Naive thymus-derived CD4-positive, alpha-beta T cell (primary cell): ENCODE measurements around the gene RNF32. TPM values are rescaled to one million over a fixed set of nuclear protein-coding genes. Genes with fewer than 3 reads are reported as not detected.

Source experiments
- ATAC-seq: fragments of 150-1000 bp; cut with Tn5 transposase; 2 replicates; pipeline ENCODE4 v1.10.0; 2021; ENCODE audit warnings: mild to moderate bottlenecking, moderate library complexity
- CTCF ChIA-PET: fragments of 350-600 bp; sonication (Branson Sonifier 250); formaldehyde crosslinking; loops from one replicate; lab custom pipeline; 2021; ENCODE audit warnings: antibody characterized with exemption; lab: Charles Lee
- POLR2A ChIA-PET: fragments of 350-600 bp; sonication (Branson Sonifier 250); formaldehyde crosslinking; loops from one replicate; lab custom pipeline; 2021; ENCODE audit warnings: antibody characterized with exemption, inconsistent platforms; lab: Charles Lee
- DNase-seq, 9 donors: peaks; one replicate each; pipeline versions ENCODE4 v3.0.0 to v3.0.0-alpha.2; 2020 to 2022; ENCODE audit warnings: mixed read lengths in 1 of 9
- H3K27ac ChIP-seq: one replicate; pipeline ENCODE4 v1.7.0; 2013; ENCODE audit warnings: mild to moderate bottlenecking, low read depth, low read length, moderate library complexity
- H3K27me3 ChIP-seq, 2 donors: one replicate each; pipeline ENCODE4 v1.7.0; 2013; ENCODE audit warnings: low read length in 2 of 2, mild to moderate bottlenecking in 2 of 2, moderate library complexity in 2 of 2; ENCODE audit not compliant: control insufficient read depth in 2 of 2, insufficient read depth in 2 of 2
- H3K36me3 ChIP-seq, 3 experiments: 1 replicate in 2 of 3; 2 replicates in 1 of 3; pipeline ENCODE4 v1.7.0; 2013; ENCODE audit warnings: low read length in 3 of 3, mild to moderate bottlenecking in 3 of 3, moderate library complexity in 1 of 3; ENCODE audit not compliant: insufficient read depth in 3 of 3, control insufficient read depth in 2 of 3
- H3K4me1 ChIP-seq, 2 donors: one replicate each; pipeline ENCODE4 v1.7.0; 2013; ENCODE audit warnings: low read length in 2 of 2, mild to moderate bottlenecking in 2 of 2, moderate library complexity in 1 of 2; ENCODE audit not compliant: control insufficient read depth in 2 of 2, insufficient read depth in 2 of 2
- H3K4me3 ChIP-seq: 2 replicates; pipeline ENCODE4 v1.7.0; 2013; ENCODE audit warnings: mild to moderate bottlenecking, low read length
- H3K9me3 ChIP-seq, 3 experiments: 1 replicate in 2 of 3; 2 replicates in 1 of 3; pipeline ENCODE4 v1.7.0; 2013; ENCODE audit warnings: low read length in 3 of 3; ENCODE audit not compliant: control insufficient read depth in 2 of 3
- H3K27ac Mint-ChIP-seq, 9 donors: one replicate each; pipeline ENCODE4 v1.8.0; 2020 to 2022; ENCODE audit warnings: mixed read lengths in 9 of 9, mild to moderate bottlenecking in 8 of 9, moderate library complexity in 5 of 9, inconsistent platforms in 2 of 9
- H3K27me3 Mint-ChIP-seq, 5 donors: one replicate each; pipeline ENCODE4 v1.8.0; 2021 to 2022; ENCODE audit warnings: mixed read lengths in 5 of 5, mild to moderate bottlenecking in 1 of 5
- H3K36me3 Mint-ChIP-seq, 5 donors: one replicate each; pipeline ENCODE4 v1.8.0; 2020 to 2022; ENCODE audit warnings: mixed read lengths in 5 of 5, mild to moderate bottlenecking in 3 of 5, inconsistent platforms in 1 of 5
- H3K4me1 Mint-ChIP-seq, 7 donors: one replicate each; pipeline ENCODE4 v1.8.0; 2020 to 2022; ENCODE audit warnings: mixed read lengths in 7 of 7, mild to moderate bottlenecking in 3 of 7, inconsistent platforms in 1 of 7
- H3K4me3 Mint-ChIP-seq, 10 donors: one replicate each; pipeline ENCODE4 v1.8.0; 2020 to 2022; ENCODE audit warnings: mild to moderate bottlenecking in 10 of 10, mixed read lengths in 10 of 10, moderate library complexity in 6 of 10, inconsistent platforms in 2 of 10
- H3K9me3 Mint-ChIP-seq, 11 donors: one replicate each; pipeline ENCODE4 v1.8.0; 2020 to 2022; ENCODE audit warnings: mixed read lengths in 11 of 11, mild to moderate bottlenecking in 4 of 11, inconsistent platforms in 1 of 11, moderate library complexity in 1 of 11
- intact Hi-C, 2 donors: fragments of 100-400 bp; cut with micrococcal nuclease; formaldehyde crosslinking; loops; one replicate each; pipeline ENCODE4 v1.15.1; 2023
- polyA plus RNA-seq, 2 donors: library from polyadenylated mRNA; unstranded; fragments of 300-500 nt; fragmentation: Illumina TruSeq; gene quantifications; one replicate each; pipeline ENCODE4 v1.2.3, GENCODE V29; 2021
- total RNA-seq, 6 experiments: library from RNA in 5 of 6; stranded (reverse) in 5 of 6; gene quantifications; 1 replicate in 5 of 6; 2 replicates in 1 of 6; pipeline ENCODE4 v1.2.3 and lab custom pipeline; 2021 to 2026

The RNF32 gene
- total and polyA plus RNA-seq, 7 experiments from 2014 or later, result 0.66 to 2.1 (median 0.85) TPM; not detected in 2

DNA sequence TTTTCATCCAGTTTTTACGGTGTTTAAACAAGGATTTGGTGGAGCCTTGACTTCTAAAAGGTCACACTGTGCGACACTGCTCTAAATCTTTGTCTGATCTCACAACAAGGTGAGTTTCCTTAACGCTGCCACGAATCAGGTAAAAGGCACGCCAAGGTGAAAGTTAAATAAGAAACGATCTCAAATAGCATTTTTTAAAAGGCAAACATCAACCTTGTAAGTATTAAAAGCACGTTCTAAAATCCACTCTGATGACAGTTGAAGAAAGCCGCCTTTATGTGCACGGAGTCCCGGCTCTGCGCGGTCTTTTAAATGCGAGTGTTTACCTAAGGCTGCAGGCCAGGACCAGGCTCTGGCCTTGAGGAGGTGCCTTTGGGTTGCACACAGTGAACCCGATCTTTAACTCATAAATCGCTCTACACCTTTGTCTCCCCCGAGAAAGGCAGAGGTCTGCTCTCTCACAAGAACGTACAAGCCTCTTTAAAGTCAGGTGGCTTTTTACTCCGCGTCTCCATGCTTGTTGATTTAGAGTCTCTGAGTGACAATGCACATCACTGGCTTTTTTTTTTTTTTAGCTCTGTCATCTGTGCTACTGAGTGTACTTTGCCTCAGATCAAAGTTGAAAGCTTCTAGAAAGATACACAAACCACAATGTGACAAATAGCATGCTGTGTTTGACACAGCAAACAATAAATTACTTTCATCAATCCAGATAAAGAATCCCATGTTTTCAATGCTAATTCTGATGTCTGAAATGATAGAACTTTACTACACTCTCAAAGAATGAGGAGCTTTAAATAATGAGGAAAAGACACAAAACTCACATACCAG is 25.9 kb upstream of the RNF32 start:
- ChIA-PET POLR2A (no interaction called here), CTCF (no interaction called here)
- Histone ChIP-seq H3K4me3 (no peak overlapping the region), H3K27ac (no peak overlapping the region), H3K4me1 (peaks cover 14 to 22% of the 10 kb centered on the region in 2 donors), H3K27me3 (peaks cover 0 to 4% of the 10 kb centered on the region in 2 donors), H3K36me3 (no peaks in the 10 kb centered on the region), H3K9me3 (no peaks in the 10 kb centered on the region)
- Mint-ChIP-seq H3K9me3 (peaks cover 0 to 4% (median 0%) of the 10 kb centered on the region in 11 donors), H3K4me3 (peak overlapping the region in 1 of 10 donors; percentile 73), H3K4me1 (peaks cover 15 to 49% (median 32%) of the 10 kb centered on the region in 7 donors), H3K36me3 (peaks cover 0 to 22% (median 0%) of the 10 kb centered on the region in 5 donors), H3K27me3 (peaks cover 39 to 68% (median 49%) of the 10 kb centered on the region in 5 donors), H3K27ac (peak overlapping the region in 1 of 9 donors; percentile 67)
- DNase-seq, result no peak
- intact Hi-C loops, result loop anchor here in 1 of 2 donors (10.0 kb wide), 1 partner anchor 280 kb away; the partner anchor contains the start of gene LMBR1
- no peak for ATAC-seq

DNA sequence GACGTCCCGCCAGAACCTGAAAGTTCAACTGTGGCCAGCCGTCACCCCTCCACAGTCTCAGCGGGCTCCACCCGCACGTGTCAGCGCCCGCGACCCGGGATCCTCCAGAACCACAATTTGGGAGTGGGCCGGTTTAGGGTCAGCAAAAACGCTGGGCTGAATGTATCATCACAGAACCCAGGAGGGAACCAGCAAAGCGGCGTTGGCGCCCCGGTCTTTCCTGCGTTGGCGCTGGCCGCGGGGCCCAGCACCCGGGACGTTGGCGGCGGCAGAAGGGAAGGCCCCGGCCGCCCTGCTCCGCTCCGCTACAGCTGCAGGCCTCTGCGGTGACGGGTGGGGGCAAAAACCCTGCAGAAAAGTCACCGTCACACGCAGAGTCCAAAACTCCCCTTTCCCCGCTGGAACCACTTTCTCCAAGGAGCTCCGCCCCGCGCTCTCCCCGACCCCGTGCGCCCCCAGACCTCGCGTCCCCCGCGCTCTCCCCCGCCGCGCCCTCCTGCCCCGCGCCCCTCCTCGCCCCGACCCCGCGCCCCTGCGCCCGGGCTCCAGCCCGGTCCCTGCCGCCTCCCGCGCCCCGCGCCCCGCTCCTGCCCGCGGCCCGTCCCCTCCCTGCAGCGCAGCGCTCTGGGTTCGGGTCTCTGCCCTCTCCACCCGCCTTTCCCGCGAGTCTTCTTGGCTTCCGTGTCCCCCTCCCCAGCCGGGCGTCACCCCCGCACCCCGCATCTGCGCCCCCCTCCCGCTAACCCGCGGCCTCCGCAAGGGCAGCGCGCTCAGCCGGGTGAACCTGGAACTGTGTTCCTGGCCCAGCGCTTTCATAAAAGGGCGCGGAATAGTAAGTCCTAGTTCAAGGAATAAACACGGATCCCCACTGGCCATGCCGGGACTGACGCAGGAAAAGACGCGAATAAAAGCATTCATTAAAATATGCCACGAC is 24.0 kb upstream of the RNF32 start:
- H3K4me1 Mint-ChIP-seq, result peaks cover 15 to 41% (median 28%) of the 10 kb centered on the region in 7 donors
- H3K4me1 ChIP-seq, result peaks cover 14 to 22% of the 10 kb centered on the region in 2 donors
- peaks cover 0 to 15% (median 6%) of the 10 kb centered on the region in 11 donors for H3K9me3 Mint-ChIP-seq
- H3K27me3 Mint-ChIP-seq, result peaks cover 45 to 71% (median 56%) of the 10 kb centered on the region in 5 donors
- POLR2A ChIA-PET, result no interaction called here
- peaks cover 0 to 4% of the 10 kb centered on the region in 2 donors for H3K27me3 ChIP-seq
- H3K4me3 ChIP-seq, result no peak overlapping the region
- no peaks in the 10 kb centered on the region for H3K36me3 ChIP-seq
- peaks cover 0 to 29% (median 3%) of the 10 kb centered on the region in 5 donors for H3K36me3 Mint-ChIP-seq
- peak overlapping the region in 8 of 10 donors; percentile 21 to 64 (median 46) for H3K4me3 Mint-ChIP-seq
- H3K9me3 ChIP-seq, result peaks cover 0 to 5% (median 0%) of the 10 kb centered on the region in 3 experiments
- H3K27ac Mint-ChIP-seq, result no peak overlapping the region
- no peak for DNase-seq
- intact Hi-C loops, result loop anchor here in 1 of 2 donors (10.0 kb wide), 1 partner anchor 278 kb away; the partner anchor contains the start of gene LMBR1
- H3K27ac ChIP-seq, result no peak overlapping the region
- CTCF ChIA-PET, result no interaction called here
- no peak for ATAC-seq

DNA sequence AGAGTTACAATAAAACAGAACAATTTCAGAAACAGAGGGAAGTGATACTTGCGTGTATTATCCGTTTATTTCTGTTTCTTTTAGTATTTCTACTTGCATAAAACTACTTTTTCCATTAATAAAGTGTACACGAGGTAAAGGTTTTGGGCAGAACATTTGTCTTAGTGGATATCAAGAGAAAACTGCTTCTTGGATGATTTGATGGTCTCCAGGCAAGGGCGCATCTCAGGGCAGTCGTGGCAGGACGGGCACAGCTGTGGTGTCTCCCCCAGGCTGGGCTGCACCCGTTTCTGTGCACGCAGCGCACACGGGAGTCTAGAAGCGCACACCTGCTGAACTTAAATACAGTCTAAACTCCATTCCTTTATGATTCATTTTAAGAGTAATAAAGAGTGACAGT is 23.4 kb upstream of the RNF32 start:
- H3K27me3 Mint-ChIP-seq, result peaks cover 49 to 75% (median 57%) of the 10 kb centered on the region in 5 donors
- CTCF ChIA-PET, result no interaction called here
- H3K9me3 Mint-ChIP-seq, result peaks cover 0 to 21% (median 7%) of the 10 kb centered on the region in 11 donors
- POLR2A ChIA-PET, result no interaction called here
- ATAC-seq (no peak), DNase-seq (no peak)
- peaks cover 0 to 30% (median 3%) of the 10 kb centered on the region in 5 donors for H3K36me3 Mint-ChIP-seq
- H3K4me1 ChIP-seq, result peaks cover 11 to 16% of the 10 kb centered on the region in 2 donors
- peaks cover 0 to 4% of the 10 kb centered on the region in 2 donors for H3K27me3 ChIP-seq
- intact Hi-C loops, result loop anchor here in 1 of 2 donors (10.0 kb wide), 1 partner anchor 278 kb away; the partner anchor contains the start of gene LMBR1
- H3K4me1 Mint-ChIP-seq, result peaks cover 12 to 36% (median 22%) of the 10 kb centered on the region in 7 donors
- no peak overlapping the region for H3K27ac ChIP-seq
- H3K9me3 ChIP-seq, result peaks cover 0 to 5% (median 0%) of the 10 kb centered on the region in 3 experiments
- H3K4me3 Mint-ChIP-seq, result peak overlapping the region in 8 of 10 donors; percentile 34 to 64 (median 46)
- H3K27ac Mint-ChIP-seq, result no peak overlapping the region
- H3K4me3 ChIP-seq, result no peak overlapping the region
- H3K36me3 ChIP-seq, result no peaks in the 10 kb centered on the region

DNA sequence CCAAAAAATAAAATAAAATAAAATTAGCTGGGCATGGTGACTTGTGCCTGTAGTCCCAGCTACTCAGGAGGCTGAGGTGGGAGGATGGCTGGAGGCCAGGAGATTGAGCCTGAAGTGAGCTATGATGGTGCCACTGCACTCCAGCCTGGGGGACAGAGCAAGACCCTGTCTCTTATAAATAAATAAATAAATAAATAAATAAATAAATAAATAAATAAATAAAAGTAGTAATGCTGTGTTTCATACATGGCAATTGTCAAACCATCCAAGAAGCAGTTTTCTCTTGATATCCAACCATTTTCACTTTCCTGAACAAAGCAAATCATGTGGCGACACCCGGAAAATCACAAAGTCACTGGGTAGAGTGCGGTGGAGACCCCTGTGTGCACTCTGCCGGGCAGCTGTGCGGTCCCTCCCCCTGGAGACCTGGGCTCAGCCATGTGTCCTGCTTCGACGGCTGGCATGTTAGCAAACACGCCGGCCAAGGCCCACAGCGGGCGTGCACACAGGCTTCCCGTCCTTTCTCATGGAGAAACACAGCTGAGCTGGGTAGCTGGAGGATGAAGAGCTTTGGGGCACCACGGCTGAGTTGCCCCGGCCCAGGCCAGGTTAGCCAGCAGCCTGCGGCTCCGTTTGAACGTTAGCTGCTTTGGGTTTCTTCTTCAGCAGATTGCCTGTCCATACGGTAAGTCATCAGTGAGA is 22.3 kb upstream of the RNF32 start:
- no peak for DNase-seq
- peaks cover 0 to 27% (median 3%) of the 10 kb centered on the region in 5 donors for H3K36me3 Mint-ChIP-seq
- POLR2A ChIA-PET, result no interaction called here

DNA sequence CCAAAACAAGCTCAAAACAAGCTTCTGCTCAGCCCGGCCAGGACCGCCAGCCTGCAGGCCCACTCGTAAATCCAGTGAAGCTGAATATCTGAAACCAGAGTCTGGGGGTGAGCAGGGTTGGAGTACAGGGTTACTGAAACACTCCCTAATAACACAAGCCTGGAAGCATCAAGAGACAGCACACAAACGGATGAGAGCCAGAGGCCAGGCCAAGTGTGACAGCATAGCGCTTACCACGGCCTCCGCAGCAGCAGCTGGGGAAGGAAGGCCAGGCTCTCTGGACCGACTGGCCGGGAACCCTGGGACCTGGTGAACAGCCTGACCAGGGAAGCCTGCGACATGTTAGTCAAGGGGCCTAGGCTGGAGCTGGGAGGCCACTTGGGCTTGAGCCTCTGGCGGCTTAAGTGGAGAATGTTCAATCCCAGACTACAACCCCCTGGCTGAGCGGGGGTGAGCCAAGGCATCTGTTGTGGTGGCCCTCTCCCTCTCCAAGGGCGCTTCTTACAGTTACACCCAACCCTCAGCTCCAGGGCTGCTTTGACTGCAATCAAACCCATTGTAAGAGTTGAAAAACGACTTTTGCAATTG is 21.7 kb upstream of the RNF32 start:
- Histone ChIP-seq H3K27me3 (peaks cover 0 to 4% of the 10 kb centered on the region in 2 donors), H3K27ac (no peak overlapping the region), H3K4me1 (peaks cover 0 to 3% of the 10 kb centered on the region in 2 donors), H3K4me3 (no peak overlapping the region), H3K9me3 (peaks cover 0 to 5% (median 0%) of the 10 kb centered on the region in 3 experiments), H3K36me3 (no peaks in the 10 kb centered on the region)
- Mint-ChIP-seq H3K27ac (no peak overlapping the region), H3K4me3 (no peak overlapping the region), H3K4me1 (peaks cover 0 to 31% (median 9%) of the 10 kb centered on the region in 7 donors), H3K27me3 (peaks cover 52 to 80% (median 55%) of the 10 kb centered on the region in 5 donors), H3K36me3 (peaks cover 0 to 30% (median 3%) of the 10 kb centered on the region in 5 donors), H3K9me3 (peaks cover 0 to 21% (median 7%) of the 10 kb centered on the region in 11 donors)
- ATAC-seq, result no peak
- intact Hi-C loops, result loop anchor here in 1 of 2 donors (10.0 kb wide), 1 partner anchor 276 kb away; the partner anchor contains the start of gene LMBR1
- CTCF ChIA-PET, result no interaction called here
- POLR2A ChIA-PET, result no interaction called here
- no peak for DNase-seq

More for the DNA sequence above, 22.3 kb upstream of the RNF32 start:
- intact Hi-C loops, result loop anchor here in 1 of 2 donors (10.0 kb wide), 1 partner anchor 277 kb away; the partner anchor contains the start of gene LMBR1
- H3K9me3 ChIP-seq, result peaks cover 0 to 5% (median 0%) of the 10 kb centered on the region in 3 experiments
- Mint-ChIP-seq H3K27me3 (peaks cover 52 to 79% (median 56%) of the 10 kb centered on the region in 5 donors), H3K4me3 (no peak overlapping the region), H3K27ac (no peak overlapping the region), H3K9me3 (peaks cover 0 to 21% (median 7%) of the 10 kb centered on the region in 11 donors), H3K4me1 (peaks cover 2 to 30% (median 12%) of the 10 kb centered on the region in 7 donors)
- H3K27me3 ChIP-seq, result peaks cover 0 to 4% of the 10 kb centered on the region in 2 donors
- CTCF ChIA-PET, result no interaction called here
- no peaks in the 10 kb centered on the region for H3K36me3 ChIP-seq
- ATAC-seq, result no peak
- peaks cover 3 to 6% of the 10 kb centered on the region in 2 donors for H3K4me1 ChIP-seq
- no peak overlapping the region for H3K27ac ChIP-seq
- no peak overlapping the region for H3K4me3 ChIP-seq
